Activated CD8-positive, alpha-beta T cell treated with anti-CD3 and anti-CD28 coated beads for 36 hours (primary cell): Measurements from ENCODE around the gene PGA5. TPM values are rescaled to one million over a fixed set of nuclear protein-coding genes. Genes with fewer than 3 reads are reported as not detected.
"Not testable (repeated sequence)": the region's sequence is repeated elsewhere in the genome, so short reads cannot be mapped to it uniquely, and the experiment has no call there.

Experiments used
- ATAC-seq: fragments of 200-7000 bp; cut with Tn5 transposase; one replicate; pipeline ENCODE4 v1.10.0; 2021; ENCODE audit warnings: mild to moderate bottlenecking, moderate library complexity
- CTCF ChIA-PET: fragments of 350-600 bp; sonication (Branson Sonifier 250); formaldehyde crosslinking; loops from one replicate; lab custom pipeline; 2021; ENCODE audit warnings: antibody characterized with exemption; lab: Charles Lee
- POLR2A ChIA-PET: fragments of 350-600 bp; sonication (Branson Sonifier 250); formaldehyde crosslinking; loops from one replicate; lab custom pipeline; 2021; ENCODE audit warnings: antibody characterized with exemption; lab: Charles Lee
- DNase-seq: peaks from one replicate; pipeline ENCODE4 v3.0.0-alpha.2; 2020
- H3K27ac Mint-ChIP-seq: one replicate; pipeline ENCODE4 v1.8.0; 2021; ENCODE audit warnings: mild to moderate bottlenecking, mixed read lengths
- H3K27me3 Mint-ChIP-seq: one replicate; pipeline ENCODE4 v1.8.0; 2021; ENCODE audit warnings: mixed read lengths
- H3K36me3 Mint-ChIP-seq: one replicate; pipeline ENCODE4 v1.8.0; 2021; ENCODE audit warnings: low read depth, mixed read lengths
- H3K4me1 Mint-ChIP-seq: one replicate; pipeline ENCODE4 v1.8.0; 2021; ENCODE audit warnings: low read depth, mixed read lengths
- H3K4me3 Mint-ChIP-seq: one replicate; pipeline ENCODE4 v1.8.0; 2021; ENCODE audit warnings: mild to moderate bottlenecking, moderate library complexity, mixed read lengths
- H3K9me3 Mint-ChIP-seq: one replicate; pipeline ENCODE4 v1.8.0; 2021; ENCODE audit warnings: mixed read lengths
- intact Hi-C: fragments of 100-400 bp; cut with micrococcal nuclease; formaldehyde crosslinking; loops from one replicate; pipeline ENCODE4 v1.10.0; 2022
- total RNA-seq, 2 experiments: library from RNA; stranded (reverse); gene quantifications; one replicate each; pipeline ENCODE4 v1.2.3, GENCODE V29; 2021

PGA5 gene
- total RNA-seq, 2 experiments from 2014 or later = not detected

DNA sequence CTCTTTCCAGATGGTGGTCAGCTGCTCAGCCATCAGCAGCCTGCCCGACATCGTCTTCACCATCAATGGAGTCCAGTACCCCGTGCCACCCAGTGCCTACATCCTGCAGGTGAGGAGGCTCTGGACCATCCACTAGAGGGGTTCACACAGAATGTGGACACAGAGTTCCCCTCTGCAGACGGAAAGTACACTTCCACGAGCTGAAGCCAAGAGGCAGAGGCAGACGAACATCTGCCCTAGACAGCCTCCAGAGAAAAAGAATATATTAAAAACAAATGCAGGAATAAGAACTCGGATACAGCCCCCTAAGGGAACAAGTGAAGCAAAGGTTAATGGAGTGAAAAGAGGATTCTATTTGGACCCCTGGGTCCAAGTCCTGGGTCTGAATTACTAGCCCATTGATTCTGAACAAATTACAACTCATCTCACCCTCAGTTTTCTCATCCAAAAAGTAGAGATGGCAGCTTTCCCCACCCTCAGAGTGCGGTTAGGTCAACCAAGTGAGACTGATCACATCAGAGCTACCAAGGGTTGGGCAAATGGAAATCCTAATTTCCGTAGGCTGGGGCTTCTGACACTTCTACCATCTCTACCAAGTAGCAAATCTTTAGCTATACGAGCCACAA, 29.5 kb upstream of the PGA5 start:
- H3K4me3 Mint-ChIP-seq, ATAC-seq, H3K27me3 Mint-ChIP-seq, POLR2A ChIA-PET, H3K9me3 Mint-ChIP-seq, H3K27ac Mint-ChIP-seq, CTCF ChIA-PET, intact Hi-C loops, H3K36me3 Mint-ChIP-seq, H3K4me1 Mint-ChIP-seq, DNase-seq: not testable (repeated sequence)

DNA sequence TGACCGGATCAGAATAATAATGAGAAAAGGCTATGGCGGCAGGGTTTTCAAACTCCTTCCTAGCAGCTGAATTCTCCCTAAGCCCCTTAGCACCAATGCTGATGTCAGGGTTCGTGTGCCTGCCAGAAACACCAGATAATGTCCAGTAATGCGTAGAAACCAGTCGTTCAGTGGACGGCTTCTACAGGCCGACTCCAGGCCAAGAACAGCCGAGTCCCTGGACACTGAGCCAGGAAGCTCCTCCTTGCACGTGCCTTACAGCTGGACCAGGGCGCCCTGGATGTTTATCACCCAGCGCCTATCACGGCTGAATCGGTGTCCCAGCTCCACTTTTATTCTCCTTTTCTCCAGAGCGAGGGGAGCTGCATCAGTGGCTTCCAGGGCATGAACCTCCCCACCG, 28.8 kb upstream of the PGA5 start:
- intact Hi-C loops, H3K36me3 Mint-ChIP-seq, ATAC-seq, H3K4me3 Mint-ChIP-seq, H3K9me3 Mint-ChIP-seq, H3K27ac Mint-ChIP-seq, DNase-seq, H3K4me1 Mint-ChIP-seq, POLR2A ChIA-PET, H3K27me3 Mint-ChIP-seq, CTCF ChIA-PET: not testable (repeated sequence)

DNA sequence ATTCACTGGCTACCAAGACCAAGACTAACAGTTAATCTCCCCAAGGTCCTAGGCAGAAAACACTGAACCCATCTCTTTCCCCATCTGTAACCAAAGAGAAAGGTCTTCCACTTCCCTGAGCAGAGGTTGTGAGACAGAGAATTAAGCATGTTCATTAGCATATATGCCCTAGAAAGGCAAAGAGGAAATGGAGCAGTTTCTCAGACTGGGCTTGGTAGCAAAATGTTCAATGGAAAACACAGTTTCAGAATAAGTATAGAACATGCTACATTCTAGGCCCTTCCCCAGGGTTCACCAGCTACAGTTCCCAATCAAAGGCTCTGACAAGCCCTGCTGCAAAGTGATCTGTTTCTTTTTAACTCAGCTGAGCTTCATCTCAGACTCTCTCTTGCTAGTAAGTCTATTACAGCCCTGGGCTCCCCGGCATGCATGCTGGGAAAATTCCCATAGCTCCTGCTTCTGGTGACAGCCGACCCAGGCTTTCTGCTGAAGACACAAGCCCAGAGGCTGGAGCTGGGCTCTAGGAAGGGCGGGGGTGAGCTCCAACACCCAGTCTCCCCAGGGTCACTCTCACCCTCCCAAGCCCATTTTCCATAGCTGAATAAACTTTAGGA, 27.2 kb upstream of the PGA5 start:
- H3K4me3 Mint-ChIP-seq, ATAC-seq, intact Hi-C loops, H3K27ac Mint-ChIP-seq, H3K36me3 Mint-ChIP-seq, POLR2A ChIA-PET, H3K4me1 Mint-ChIP-seq, DNase-seq, CTCF ChIA-PET, H3K9me3 Mint-ChIP-seq, H3K27me3 Mint-ChIP-seq: not testable (repeated sequence)

DNA sequence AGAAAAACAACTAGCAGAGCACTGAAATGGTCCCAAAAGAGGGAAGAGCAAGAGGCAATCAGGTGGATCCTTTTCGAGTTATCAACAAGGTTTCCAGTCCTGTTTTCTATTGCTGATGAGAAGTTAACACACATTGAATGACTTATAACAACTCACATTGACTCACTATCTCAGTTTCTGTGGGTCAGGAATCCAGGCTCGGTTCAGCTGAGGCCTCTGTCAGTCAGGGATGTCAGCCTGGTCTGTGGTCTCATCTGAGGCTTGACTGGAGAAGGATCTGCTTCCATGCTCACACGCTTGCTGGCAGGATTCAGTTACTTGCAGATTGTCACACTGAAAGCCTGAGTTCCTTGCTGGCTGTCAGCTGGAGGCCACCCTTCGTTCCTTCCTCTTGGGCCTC, 22.7 kb upstream of the PGA5 start:
- H3K27me3 Mint-ChIP-seq, H3K4me3 Mint-ChIP-seq, ATAC-seq, DNase-seq, CTCF ChIA-PET, intact Hi-C loops, H3K36me3 Mint-ChIP-seq, H3K27ac Mint-ChIP-seq, H3K4me1 Mint-ChIP-seq, POLR2A ChIA-PET, H3K9me3 Mint-ChIP-seq: not testable (repeated sequence)

DNA sequence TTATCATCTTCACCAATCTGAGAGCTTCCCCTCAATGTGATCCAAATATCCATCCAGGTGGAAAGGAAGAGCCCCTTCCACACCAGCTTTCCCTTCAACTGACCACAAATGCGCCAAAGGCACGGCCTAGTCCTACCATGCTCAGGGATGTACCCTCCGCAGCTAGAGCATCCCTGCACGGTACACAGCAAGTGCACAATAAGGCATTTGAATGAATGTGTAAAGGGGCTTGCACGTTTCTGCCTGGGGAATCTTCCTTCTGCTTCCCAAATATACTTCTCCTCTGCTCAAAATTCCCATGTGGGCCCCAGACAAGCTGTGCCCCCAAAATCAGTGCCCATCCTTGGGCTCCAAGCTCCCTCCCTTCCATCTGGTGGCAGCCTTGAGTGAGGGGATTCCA, 22.0 kb upstream of the PGA5 start:
- H3K4me3 Mint-ChIP-seq, POLR2A ChIA-PET, H3K27ac Mint-ChIP-seq, H3K36me3 Mint-ChIP-seq, H3K27me3 Mint-ChIP-seq, H3K9me3 Mint-ChIP-seq, H3K4me1 Mint-ChIP-seq, ATAC-seq, DNase-seq, intact Hi-C loops, CTCF ChIA-PET: not testable (repeated sequence)

DNA sequence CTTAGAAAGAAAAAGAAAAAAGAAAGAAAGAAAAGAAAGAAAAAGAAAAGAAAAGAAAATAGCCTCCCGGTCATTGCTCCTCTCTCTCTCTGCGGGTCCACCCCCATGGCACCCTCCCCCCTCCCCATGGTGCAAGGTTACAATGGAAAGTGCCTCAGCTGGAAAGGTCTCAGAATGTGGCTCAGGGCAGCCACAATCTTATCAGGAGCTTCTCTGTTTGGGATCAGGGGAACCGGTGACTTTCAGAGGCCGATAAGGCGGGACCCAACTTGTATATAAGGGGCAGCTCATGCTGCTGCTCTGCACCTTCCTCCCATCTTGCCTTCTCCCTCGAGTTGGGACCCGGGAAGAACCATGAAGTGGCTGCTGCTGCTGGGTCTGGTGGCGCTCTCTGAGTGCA, 18.9 kb upstream of the PGA5 start, which contains the start of gene PGA4:
PGA4 (plus strand) TSS at position 301 of the 400 bp plus-strand sequence; CDS start at position 355, 54 bp downstream.
- H3K27ac Mint-ChIP-seq, POLR2A ChIA-PET, H3K4me3 Mint-ChIP-seq, H3K4me1 Mint-ChIP-seq, H3K27me3 Mint-ChIP-seq, CTCF ChIA-PET, intact Hi-C loops, H3K9me3 Mint-ChIP-seq, H3K36me3 Mint-ChIP-seq, ATAC-seq, DNase-seq: not testable (repeated sequence)

DNA sequence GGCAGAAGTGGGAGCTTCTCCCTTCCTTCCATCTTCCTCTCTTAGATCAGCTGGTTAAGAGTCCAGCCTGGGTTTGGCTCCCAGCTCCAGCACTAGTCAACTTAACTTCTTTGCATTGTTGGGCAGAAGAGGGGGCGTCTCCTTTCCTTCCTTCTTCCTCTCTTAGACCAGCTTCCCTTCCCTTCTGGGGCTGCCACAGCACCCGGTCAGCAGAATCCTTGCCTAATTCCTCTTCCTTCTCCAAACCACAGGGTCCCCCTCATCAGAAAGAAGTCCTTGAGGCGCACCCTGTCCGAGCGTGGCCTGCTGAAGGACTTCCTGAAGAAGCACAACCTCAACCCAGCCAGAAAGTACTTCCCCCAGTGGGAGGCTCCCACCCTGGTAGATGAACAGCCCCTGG, 18.3 kb upstream of the PGA5 start:
- H3K4me1 Mint-ChIP-seq, DNase-seq, POLR2A ChIA-PET, H3K27me3 Mint-ChIP-seq, H3K36me3 Mint-ChIP-seq, H3K9me3 Mint-ChIP-seq, H3K4me3 Mint-ChIP-seq, CTCF ChIA-PET, H3K27ac Mint-ChIP-seq, intact Hi-C loops, ATAC-seq: not testable (repeated sequence)

DNA sequence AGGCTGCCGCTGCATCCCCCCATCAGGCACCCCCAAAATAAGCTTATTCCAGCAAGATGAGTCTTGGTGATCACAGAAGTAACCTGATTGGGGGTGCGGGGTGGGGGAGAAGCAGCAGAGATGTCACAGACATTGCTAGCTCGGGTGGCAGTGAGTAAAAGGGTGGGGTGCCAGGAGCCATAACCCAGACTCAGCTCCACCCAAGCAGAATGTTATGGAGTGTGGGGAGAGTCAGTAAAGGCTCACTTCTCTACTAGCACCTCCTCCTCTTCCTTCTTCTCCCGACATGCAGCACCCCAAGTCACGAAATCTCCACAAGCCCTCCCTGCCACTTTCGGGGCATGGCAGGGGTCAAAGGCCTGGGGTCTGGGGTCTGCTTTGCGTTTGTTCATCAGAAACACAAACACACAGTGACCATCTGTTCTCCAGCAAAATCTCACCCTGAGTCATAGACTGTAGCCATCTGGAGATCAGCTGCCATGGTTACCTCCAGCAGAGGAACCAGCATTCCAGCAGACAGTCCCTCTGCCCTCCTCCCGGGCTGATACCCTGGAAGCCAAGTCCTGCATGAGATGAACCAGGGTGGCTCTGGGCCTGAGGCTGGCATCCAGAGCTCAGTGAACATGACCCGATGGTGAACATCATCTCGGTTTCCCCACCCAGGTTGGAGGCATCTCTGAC, 14.4 kb upstream of the PGA5 start:
- ATAC-seq, intact Hi-C loops, H3K9me3 Mint-ChIP-seq, CTCF ChIA-PET, H3K4me1 Mint-ChIP-seq, H3K27me3 Mint-ChIP-seq, H3K27ac Mint-ChIP-seq, DNase-seq, POLR2A ChIA-PET, H3K4me3 Mint-ChIP-seq, H3K36me3 Mint-ChIP-seq: not testable (repeated sequence)

DNA sequence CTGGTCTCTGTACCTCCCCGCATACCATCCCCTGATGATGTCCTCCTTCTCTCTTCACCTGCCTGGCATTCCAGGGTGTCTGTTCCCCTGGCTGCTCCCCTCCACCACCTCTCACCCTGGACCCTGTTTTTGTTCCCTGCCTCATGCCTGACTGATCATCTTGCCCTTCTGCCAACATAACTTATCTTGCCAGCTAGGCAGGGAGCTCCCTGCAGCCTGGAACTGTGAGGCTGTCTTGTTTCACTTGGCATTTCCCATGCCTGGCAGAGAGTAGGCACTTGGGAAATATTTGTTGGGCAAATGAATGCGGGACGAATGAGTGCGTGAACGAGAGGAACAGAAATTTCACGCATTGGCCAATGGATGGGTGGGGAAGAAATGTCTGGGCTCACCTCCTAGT, 11.5 kb upstream of the PGA5 start:
- DNase-seq, H3K27me3 Mint-ChIP-seq, POLR2A ChIA-PET, ATAC-seq, H3K27ac Mint-ChIP-seq, H3K4me1 Mint-ChIP-seq, H3K4me3 Mint-ChIP-seq, CTCF ChIA-PET, H3K36me3 Mint-ChIP-seq, H3K9me3 Mint-ChIP-seq, intact Hi-C loops: not testable (repeated sequence)

DNA sequence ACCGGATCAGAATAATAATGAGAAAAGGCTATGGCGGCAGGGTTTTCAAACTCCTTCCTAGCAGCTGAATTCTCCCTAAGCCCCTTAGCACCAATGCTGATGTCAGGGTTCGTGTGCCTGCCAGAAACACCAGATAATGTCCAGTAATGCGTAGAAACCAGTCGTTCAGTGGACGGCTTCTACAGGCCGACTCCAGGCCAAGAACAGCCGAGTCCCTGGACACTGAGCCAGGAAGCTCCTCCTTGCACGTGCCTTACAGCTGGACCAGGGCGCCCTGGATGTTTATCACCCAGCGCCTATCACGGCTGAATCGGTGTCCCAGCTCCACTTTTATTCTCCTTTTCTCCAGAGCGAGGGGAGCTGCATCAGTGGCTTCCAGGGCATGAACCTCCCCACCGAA, 9.9 kb upstream of the PGA5 start:
- ATAC-seq, H3K36me3 Mint-ChIP-seq, intact Hi-C loops, POLR2A ChIA-PET, H3K9me3 Mint-ChIP-seq, CTCF ChIA-PET, H3K27me3 Mint-ChIP-seq, H3K4me1 Mint-ChIP-seq, DNase-seq, H3K4me3 Mint-ChIP-seq, H3K27ac Mint-ChIP-seq: not testable (repeated sequence)

DNA sequence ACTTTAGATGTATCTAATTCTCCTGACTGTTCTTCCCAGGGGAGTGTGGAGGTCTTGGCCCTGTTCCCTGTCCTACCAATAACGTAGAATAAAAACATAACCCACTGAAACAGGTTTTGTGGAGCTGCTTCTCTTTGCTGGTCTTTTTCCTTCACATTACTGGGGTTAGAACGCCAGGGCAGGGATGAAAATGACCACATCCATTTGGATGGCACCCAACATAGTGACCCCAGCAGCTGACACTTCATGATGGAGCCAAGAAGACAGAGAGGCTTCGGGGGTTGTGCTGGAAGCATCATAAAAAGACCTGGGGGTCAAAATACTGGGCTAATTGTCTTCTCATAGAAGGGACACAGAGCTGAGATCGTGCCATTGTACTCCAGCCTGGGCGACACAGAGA, 9.4 kb upstream of the PGA5 start:
- H3K27ac Mint-ChIP-seq, POLR2A ChIA-PET, ATAC-seq, H3K36me3 Mint-ChIP-seq, DNase-seq, intact Hi-C loops, H3K9me3 Mint-ChIP-seq, CTCF ChIA-PET, H3K27me3 Mint-ChIP-seq, H3K4me1 Mint-ChIP-seq, H3K4me3 Mint-ChIP-seq: not testable (repeated sequence)

DNA sequence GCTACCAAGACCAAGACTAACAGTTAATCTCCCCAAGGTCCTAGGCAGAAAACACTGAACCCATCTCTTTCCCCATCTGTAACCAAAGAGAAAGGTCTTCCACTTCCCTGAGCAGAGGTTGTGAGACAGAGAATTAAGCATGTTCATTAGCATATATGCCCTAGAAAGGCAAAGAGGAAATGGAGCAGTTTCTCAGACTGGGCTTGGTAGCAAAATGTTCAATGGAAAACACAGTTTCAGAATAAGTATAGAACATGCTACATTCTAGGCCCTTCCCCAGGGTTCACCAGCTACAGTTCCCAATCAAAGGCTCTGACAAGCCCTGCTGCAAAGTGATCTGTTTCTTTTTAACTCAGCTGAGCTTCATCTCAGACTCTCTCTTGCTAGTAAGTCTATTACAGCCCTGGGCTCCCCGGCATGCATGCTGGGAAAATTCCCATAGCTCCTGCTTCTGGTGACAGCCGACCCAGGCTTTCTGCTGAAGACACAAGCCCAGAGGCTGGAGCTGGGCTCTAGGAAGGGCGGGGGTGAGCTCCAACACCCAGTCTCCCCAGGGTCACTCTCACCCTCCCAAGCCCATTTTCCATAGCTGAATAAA, 8.3 kb upstream of the PGA5 start:
- H3K9me3 Mint-ChIP-seq, H3K27me3 Mint-ChIP-seq, H3K4me1 Mint-ChIP-seq, H3K4me3 Mint-ChIP-seq, H3K36me3 Mint-ChIP-seq, POLR2A ChIA-PET, ATAC-seq, intact Hi-C loops, CTCF ChIA-PET, H3K27ac Mint-ChIP-seq, DNase-seq: not testable (repeated sequence)
